ENCODE measurements around the gene SLIT3.

- TF ChIP-seq, protein P1, sequence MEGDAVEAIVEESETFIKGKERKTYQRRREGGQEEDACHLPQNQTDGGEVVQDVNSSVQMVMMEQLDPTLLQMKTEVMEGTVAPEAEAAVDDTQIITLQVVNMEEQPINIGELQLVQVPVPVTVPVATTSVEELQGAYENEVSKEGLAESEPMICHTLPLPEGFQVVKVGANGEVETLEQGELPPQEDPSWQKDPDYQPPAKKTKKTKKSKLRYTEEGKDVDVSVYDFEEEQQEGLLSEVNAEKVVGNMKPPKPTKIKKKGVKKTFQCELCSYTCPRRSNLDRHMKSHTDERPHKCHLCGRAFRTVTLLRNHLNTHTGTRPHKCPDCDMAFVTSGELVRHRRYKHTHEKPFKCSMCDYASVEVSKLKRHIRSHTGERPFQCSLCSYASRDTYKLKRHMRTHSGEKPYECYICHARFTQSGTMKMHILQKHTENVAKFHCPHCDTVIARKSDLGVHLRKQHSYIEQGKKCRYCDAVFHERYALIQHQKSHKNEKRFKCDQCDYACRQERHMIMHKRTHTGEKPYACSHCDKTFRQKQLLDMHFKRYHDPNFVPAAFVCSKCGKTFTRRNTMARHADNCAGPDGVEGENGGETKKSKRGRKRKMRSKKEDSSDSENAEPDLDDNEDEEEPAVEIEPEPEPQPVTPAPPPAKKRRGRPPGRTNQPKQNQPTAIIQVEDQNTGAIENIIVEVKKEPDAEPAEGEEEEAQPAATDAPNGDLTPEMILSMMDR (IDR thresholded peaks at IDR 0.05; ENCODE audit: extremely low read depth in 1 of 2, insufficient read depth in 1 of 2, low read depth in 1 of 2, low read length in 2 of 2): no peak
- TF ChIP-seq MYC (IDR thresholded peaks at IDR 0.05; ENCODE audit: low read depth, low read length) (no peak), POLR2A (IDR thresholded peaks at IDR 0.05; ENCODE audit: low read depth, low read length) (no peak)
Observed at GRCh38 chr5:169273451-169273850, 27.5 kb downstream of the SLIT3 start.
